Transverse colon (tissue), 4 donors: ENCODE results near the gene DSG2. TPM values are rescaled to one million over a fixed set of nuclear protein-coding genes. Genes with fewer than 3 reads are reported as not detected.

Experiments
- DNase-seq: peaks from one replicate; pipeline ENCODE4 v3.0.0-alpha.2; 2019
- H3K27ac ChIP-seq, 4 donors: fragments of 200-600 bp; sonication (generic); 2 replicates each; pipeline ENCODE4 v1.5.1; 2016 to 2018; ENCODE audit warnings: inconsistent platforms in 4 of 4
- H3K27me3 ChIP-seq: fragments of 200-600 bp; sonication (generic); 2 replicates; pipeline ENCODE4 v1.5.1; 2017; ENCODE audit warnings: inconsistent platforms
- H3K36me3 ChIP-seq, 4 donors: fragments of 200-600 bp; sonication (generic); 2 replicates each; pipeline ENCODE4 v1.5.1; 2017 to 2019; ENCODE audit warnings: inconsistent platforms in 4 of 4
- H3K4me1 ChIP-seq, 4 donors: fragments of 200-600 bp; sonication (generic); 2 replicates each; pipeline ENCODE4 v1.5.1; 2017 to 2020; ENCODE audit warnings: inconsistent platforms in 4 of 4
- H3K4me3 ChIP-seq, 4 donors: fragments of 200-600 bp; sonication (generic); 1 replicate in 1 of 4; 2 replicates in 3 of 4; pipeline versions ENCODE4 v1.5.1 to v1.6.1; 2017 to 2019; ENCODE audit warnings: inconsistent platforms in 4 of 4
- H3K9me3 ChIP-seq, 2 donors: fragments of 200-600 bp; sonication (generic); 2 replicates each; pipeline ENCODE4 v1.5.1; 2017 to 2019; ENCODE audit warnings: inconsistent platforms in 2 of 2
- CTCF ChIP-seq, 5 experiments: fragments of 200-600 bp in 3 of 5; fragments of 450-650 bp in 2 of 5; sonication (generic) in 3 of 5; IDR thresholded peaks; 1 replicate in 2 of 5; 2 replicates in 3 of 5; pipeline ENCODE4 v1.5.1; 2016 to 2017; ENCODE audit warnings: antibody characterized with exemption in 5 of 5, inconsistent platforms in 3 of 5, mild to moderate bottlenecking in 2 of 5, moderate library complexity in 1 of 5
- EP300 ChIP-seq: sonication (generic); formaldehyde crosslinking; IDR thresholded peaks from one replicate; pipeline ENCODE4 v1.6.1; 2017; ENCODE audit warnings: antibody characterized with exemption, low read depth
- POLR2A ChIP-seq: fragments of 450-650 bp; IDR thresholded peaks from one replicate; pipeline ENCODE4 v1.6.1; 2016; ENCODE audit warnings: antibody characterized with exemption, mild to moderate bottlenecking, moderate library complexity
- POLR2AphosphoS5 ChIP-seq, 3 donors: sonication (generic); formaldehyde crosslinking; IDR thresholded peaks; one replicate each; pipeline ENCODE4 v1.6.1; 2016; ENCODE audit warnings: antibody characterized with exemption in 3 of 3
- WGBS, 2 donors: methylation state at CpG; one replicate each; pipeline ENCODE4 v1.1.5; 2018; ENCODE audit warnings: low coverage in 1 of 2; 5-methylcytosine and 5-hydroxymethylcytosine counted together
- in situ Hi-C, 4 donors: fragments of 200-750 bp; cut with MboI; loops; one replicate each; pipeline versions ENCODE4 v1.15.0 to v1.15.1; 2017; ENCODE audit warnings: low sequenced_read_pairs in 3 of 4, low pct_ligation_motif_present in 1 of 4, low pct_unique_long_range_greater_than_20kb in 1 of 4
- intact Hi-C: fragments of 100-400 bp; cut with DNase I; formaldehyde crosslinking; loops from one replicate; pipeline ENCODE4 v1.15.1; 2023; ENCODE audit warnings: low total_unique reads
- total RNA-seq, 4 donors: library from RNA; depleted of rRNA; stranded (reverse); fragments of >200 nt; gene quantifications; one replicate each; pipeline ENCODE4 v1.1.0, GENCODE V29; 2016

Gene DSG2
- total RNA-seq, 4 donors from 2014 or later: 59.3 to 272 (median 198) TPM

- 92 to 96% methylated on average over 4 of the region's 4 CpGs for WGBS, 2 donors
- DNase-seq: no peak
- intact Hi-C loops: loop anchor here (10.0 kb wide), 1 partner anchor 397 kb away; no protein-coding TSS in a partner anchor
- in situ Hi-C loops: no loop called here
- TF ChIP-seq CTCF (IDR thresholded peaks at IDR 0.05) (no peak), POLR2AphosphoS5 (IDR thresholded peaks at IDR 0.05) (no peak), EP300 (no peak), POLR2A (no peak)
- no peak overlapping the region for H3K27ac ChIP-seq
- no peaks in the 10 kb centered on the region for H3K36me3 ChIP-seq
- no peak overlapping the region for H3K4me3 ChIP-seq
- peaks cover 0 to 9% (median 0%) of the 10 kb centered on the region in 4 donors for H3K4me1 ChIP-seq
- H3K9me3 ChIP-seq: no peaks in the 10 kb centered on the region
- no peaks in the 10 kb centered on the region for H3K27me3 ChIP-seq
Measured at GRCh38 chr18:31578126-31578525, 80.1 kb downstream of the DSG2 start.

GRCh38 chr18:31579375-31579774 is 81.4 kb downstream of the DSG2 start:
- no peaks in the 10 kb centered on the region for H3K27me3 ChIP-seq
- no peaks in the 10 kb centered on the region for H3K9me3 ChIP-seq
- H3K36me3 ChIP-seq: no peaks in the 10 kb centered on the region
- no peak for DNase-seq
- intact Hi-C loops (loop anchor here (10.0 kb wide), 1 partner anchor 395 kb away; no protein-coding TSS in a partner anchor), in situ Hi-C loops (no loop called here)
- TF ChIP-seq POLR2AphosphoS5 (IDR thresholded peaks at IDR 0.05) (no peak), CTCF (IDR thresholded peaks at IDR 0.05) (no peak), POLR2A (no peak), EP300 (no peak)
- peaks cover 0 to 9% (median 0%) of the 10 kb centered on the region in 4 donors for H3K4me1 ChIP-seq
- H3K27ac ChIP-seq: no peak overlapping the region
- no peak overlapping the region for H3K4me3 ChIP-seq
- WGBS, 2 donors: 95 to 100% methylated on average over 2 of the region's 2 CpGs

GRCh38 chr18:31581498-31582197 is 83.7 kb downstream of the DSG2 start:
- H3K4me1 ChIP-seq: peaks cover 0 to 9% (median 0%) of the 10 kb centered on the region in 4 donors
- H3K4me3 ChIP-seq: no peak overlapping the region
- no peak for DNase-seq
- no peaks in the 10 kb centered on the region for H3K36me3 ChIP-seq
- TF ChIP-seq CTCF (IDR thresholded peaks at IDR 0.05) (no peak), EP300 (no peak), POLR2AphosphoS5 (IDR thresholded peaks at IDR 0.05) (no peak), POLR2A (no peak)
- no peaks in the 10 kb centered on the region for H3K9me3 ChIP-seq
- in situ Hi-C loops (no loop called here), intact Hi-C loops (no loop called here)
- H3K27me3 ChIP-seq: no peaks in the 10 kb centered on the region
- no peak overlapping the region for H3K27ac ChIP-seq
- 22 to 31% methylated on average over 2 to 4 of the region's 4 CpGs for WGBS, 2 donors

GRCh38 chr18:31583185-31583854 is 85.3 kb downstream of the DSG2 start:
- DNase-seq: no peak
- intact Hi-C loops (no loop called here), in situ Hi-C loops (no loop called here)
- Histone ChIP-seq H3K27me3 (no peaks in the 10 kb centered on the region), H3K4me3 (no peak overlapping the region), H3K36me3 (no peaks in the 10 kb centered on the region), H3K27ac (no peak overlapping the region), H3K9me3 (no peaks in the 10 kb centered on the region), H3K4me1 (peaks cover 0 to 9% (median 0%) of the 10 kb centered on the region in 4 donors)
- WGBS, 2 donors: 73 to 75% methylated on average over 5 of the region's 5 CpGs
- no peak for TF ChIP-seq EP300
- TF ChIP-seq POLR2A: no peak
- TF ChIP-seq CTCF (IDR thresholded peaks at IDR 0.05): no peak
- no peak for TF ChIP-seq POLR2AphosphoS5 (IDR thresholded peaks at IDR 0.05)
